GM10248 (cell line): Measurements from ENCODE around the gene GON4L.

Experiments
- CTCF ChIA-PET: fragments of 300-600 bp; sonication (Branson Sonifier 250); formaldehyde crosslinking; extraction: SDS; loops from one replicate; lab custom pipeline; 2021; ENCODE audit warnings: antibody characterized with exemption; lab: Yijun Ruan, JAX
- POLR2A ChIA-PET: fragments of 350-650 bp; sonication (Branson Sonifier 250); formaldehyde crosslinking; extraction: SDS; loops from one replicate; lab custom pipeline; 2020; ENCODE audit warnings: antibody characterized with exemption; lab: Yijun Ruan, JAX
- DNase-seq: peaks from one replicate; pipeline ENCODE4 v3.0.0; 2012; ENCODE audit errors: extremely low spot score
- TF ChIP-seq, protein P1 (sequence below): IDR thresholded peaks from 2 replicates; pipeline ENCODE4 v1.5.1; 2012; ENCODE audit warnings: mild to moderate bottlenecking, low read depth; ENCODE audit errors: extremely low read depth, missing control alignments, control extremely low read depth

GON4L gene

DNA sequence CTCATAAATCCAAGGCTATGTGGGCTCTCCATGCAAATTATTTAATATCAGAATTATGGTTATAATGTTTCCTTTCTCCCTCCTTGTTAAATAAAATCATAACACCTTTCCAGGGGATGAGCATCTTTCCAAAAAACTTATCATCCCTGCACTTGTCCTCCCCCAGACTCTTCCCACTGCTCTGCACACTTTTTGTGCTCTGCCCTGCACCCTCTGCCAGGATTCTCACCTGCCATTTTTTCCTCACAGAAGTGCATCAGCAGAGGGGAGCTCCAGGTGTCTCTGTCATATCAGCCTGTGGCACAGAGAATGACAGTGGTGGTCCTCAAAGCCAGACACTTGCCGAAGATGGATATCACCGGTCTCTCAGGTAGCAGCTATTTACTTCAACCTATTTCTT lies 23.2 kb upstream of the GON4L start:
- CTCF ChIA-PET: interaction anchor here (1.0 kb wide), 1 partner anchor 10 kb away, joined by 3 read pairs; no protein-coding TSS in a partner anchor
- DNase-seq: no peak
- POLR2A ChIA-PET: no interaction called here
- TF ChIP-seq, protein P1, sequence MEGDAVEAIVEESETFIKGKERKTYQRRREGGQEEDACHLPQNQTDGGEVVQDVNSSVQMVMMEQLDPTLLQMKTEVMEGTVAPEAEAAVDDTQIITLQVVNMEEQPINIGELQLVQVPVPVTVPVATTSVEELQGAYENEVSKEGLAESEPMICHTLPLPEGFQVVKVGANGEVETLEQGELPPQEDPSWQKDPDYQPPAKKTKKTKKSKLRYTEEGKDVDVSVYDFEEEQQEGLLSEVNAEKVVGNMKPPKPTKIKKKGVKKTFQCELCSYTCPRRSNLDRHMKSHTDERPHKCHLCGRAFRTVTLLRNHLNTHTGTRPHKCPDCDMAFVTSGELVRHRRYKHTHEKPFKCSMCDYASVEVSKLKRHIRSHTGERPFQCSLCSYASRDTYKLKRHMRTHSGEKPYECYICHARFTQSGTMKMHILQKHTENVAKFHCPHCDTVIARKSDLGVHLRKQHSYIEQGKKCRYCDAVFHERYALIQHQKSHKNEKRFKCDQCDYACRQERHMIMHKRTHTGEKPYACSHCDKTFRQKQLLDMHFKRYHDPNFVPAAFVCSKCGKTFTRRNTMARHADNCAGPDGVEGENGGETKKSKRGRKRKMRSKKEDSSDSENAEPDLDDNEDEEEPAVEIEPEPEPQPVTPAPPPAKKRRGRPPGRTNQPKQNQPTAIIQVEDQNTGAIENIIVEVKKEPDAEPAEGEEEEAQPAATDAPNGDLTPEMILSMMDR: no peak

DNA sequence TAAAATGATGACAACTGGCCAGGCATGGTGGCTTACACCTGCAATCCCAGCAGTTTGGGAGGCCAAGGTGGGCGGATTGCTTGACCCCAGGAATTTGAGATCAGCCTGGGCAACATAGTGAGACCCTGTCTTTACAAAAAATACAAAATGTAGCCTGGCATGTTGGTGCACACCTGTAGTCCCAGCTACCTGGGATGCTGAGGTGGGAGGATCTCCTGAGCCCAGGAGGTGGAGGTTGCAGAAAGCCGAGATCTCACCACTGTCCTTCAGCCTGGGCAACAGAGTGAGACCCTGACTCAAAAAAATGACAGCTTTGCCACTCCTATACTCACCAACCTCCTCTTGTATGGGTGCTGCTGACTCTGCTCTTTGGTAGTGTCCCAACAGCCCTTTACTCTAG lies 20.9 kb upstream of the GON4L start:
- ChIA-PET CTCF (interaction anchor here (1.2 to 2.0 kb wide), 4 partner anchors 13 to 189 kb away, joined by 3 to 4 read pairs (median 4); no protein-coding TSS in a partner anchor), POLR2A (no interaction called here)
- TF ChIP-seq, protein P1: no peak
- DNase-seq: no peak

DNA sequence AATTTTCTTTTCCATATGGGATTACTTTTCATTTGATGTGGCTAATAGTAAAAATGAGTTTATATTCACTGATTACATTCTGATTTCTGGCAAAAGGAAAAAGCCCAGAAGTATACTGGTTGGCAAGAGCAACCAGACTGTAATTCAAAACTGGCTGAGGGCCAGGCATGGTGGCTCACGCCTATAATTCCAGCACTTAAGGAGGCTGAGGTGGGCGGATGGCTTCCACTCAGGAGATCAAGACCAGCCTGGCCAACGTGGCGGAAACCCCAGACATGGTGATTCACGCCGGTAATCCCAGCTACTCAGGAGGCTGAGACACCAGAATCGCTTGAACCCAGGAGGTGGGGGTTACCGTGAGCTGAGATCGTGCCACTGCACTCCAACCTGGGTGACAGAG lies 16.8 kb upstream of the GON4L start:
- no peak for DNase-seq
- TF ChIP-seq, protein P1: no peak
- ChIA-PET POLR2A (no interaction called here), CTCF (interaction anchor here (1.0 to 5.2 kb wide), 3 partner anchors 9 to 13 kb away, joined by 3 to 27 read pairs (median 3); partner anchors contain the start of gene SYT11)

DNA sequence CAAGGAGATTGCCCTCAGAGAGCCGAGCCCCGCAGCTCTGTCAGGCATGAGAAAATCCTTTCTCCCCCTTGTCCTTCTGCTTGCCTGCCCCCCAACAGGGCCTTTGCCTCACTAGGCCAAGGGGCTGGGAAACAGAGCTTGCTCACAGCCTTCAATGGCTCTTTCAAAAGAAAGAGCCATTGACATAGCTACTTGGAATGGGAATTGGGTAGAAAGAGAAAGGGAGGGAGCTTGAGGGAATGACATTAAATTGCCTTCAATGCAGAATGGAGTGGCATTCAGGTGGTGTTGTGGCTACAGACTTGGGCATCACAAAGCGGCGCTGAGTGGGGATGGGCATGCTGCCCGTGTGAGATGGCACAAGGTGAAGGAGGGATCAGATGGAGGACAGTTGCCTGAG lies 15.5 kb upstream of the GON4L start:
- ChIA-PET POLR2A (no interaction called here), CTCF (interaction anchor here (1.1 to 5.2 kb wide), 4 partner anchors 12 to 117 kb away, joined by 4 to 27 read pairs (median 5); partner anchors contain the start of gene SYT11)
- TF ChIP-seq, protein P1: no peak
- no peak for DNase-seq

DNA sequence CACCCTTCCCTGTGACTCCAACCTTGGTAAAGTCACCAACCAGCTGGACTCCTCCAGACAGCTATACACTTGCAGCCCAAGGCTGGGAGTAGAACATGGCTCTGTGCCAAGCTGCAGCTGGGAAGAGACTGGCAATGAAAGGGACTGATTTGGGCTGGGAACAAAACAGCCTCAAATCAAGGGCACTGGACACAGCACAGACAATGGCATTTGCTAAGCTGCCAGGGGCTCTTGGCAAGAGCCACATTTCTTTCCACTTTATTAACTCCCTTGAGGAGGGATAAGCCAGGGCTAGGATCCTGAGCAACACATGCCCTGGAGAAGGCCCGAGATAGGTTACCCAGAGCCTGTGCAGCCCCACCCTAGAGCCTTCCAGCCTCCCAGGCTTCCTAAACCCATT lies 14.4 kb upstream of the GON4L start:
- TF ChIP-seq, protein P1: no peak
- CTCF ChIA-PET: interaction anchor here (1.0 to 5.2 kb wide), 4 partner anchors 10 to 119 kb away, joined by 4 to 27 read pairs (median 5); partner anchors contain the start of gene SYT11
- POLR2A ChIA-PET: no interaction called here
- no peak for DNase-seq

DNA sequence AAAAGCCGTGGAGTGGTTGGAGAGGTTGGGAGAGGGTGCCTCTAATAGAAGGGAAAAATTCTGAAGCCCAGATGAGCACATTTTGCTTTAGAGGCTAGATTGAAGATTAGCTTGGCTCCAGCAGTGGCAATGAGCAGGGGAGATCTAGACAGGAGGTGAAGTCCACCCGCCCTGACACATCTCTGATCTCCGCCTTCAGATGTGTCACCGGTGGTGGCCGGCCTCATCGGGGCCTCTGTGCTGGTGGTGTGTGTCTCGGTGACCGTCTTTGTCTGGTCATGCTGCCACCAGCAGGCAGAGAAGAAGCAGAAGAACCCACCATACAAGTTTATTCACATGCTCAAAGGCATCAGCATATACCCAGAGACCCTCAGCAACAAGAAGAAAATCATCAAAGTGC lies 10.8 kb upstream of the GON4L start:
- POLR2A ChIA-PET: interaction anchor here (0.5 kb wide), 1 partner anchor 69 kb away, joined by 3 read pairs; no protein-coding TSS in a partner anchor
- CTCF ChIA-PET: no interaction called here

More for the DNA sequence above, 10.8 kb upstream of the GON4L start:
- no peak for DNase-seq
- TF ChIP-seq, protein P1: no peak
